ENCODE data around the gene GNB1.

Gene GNB1

DNA sequence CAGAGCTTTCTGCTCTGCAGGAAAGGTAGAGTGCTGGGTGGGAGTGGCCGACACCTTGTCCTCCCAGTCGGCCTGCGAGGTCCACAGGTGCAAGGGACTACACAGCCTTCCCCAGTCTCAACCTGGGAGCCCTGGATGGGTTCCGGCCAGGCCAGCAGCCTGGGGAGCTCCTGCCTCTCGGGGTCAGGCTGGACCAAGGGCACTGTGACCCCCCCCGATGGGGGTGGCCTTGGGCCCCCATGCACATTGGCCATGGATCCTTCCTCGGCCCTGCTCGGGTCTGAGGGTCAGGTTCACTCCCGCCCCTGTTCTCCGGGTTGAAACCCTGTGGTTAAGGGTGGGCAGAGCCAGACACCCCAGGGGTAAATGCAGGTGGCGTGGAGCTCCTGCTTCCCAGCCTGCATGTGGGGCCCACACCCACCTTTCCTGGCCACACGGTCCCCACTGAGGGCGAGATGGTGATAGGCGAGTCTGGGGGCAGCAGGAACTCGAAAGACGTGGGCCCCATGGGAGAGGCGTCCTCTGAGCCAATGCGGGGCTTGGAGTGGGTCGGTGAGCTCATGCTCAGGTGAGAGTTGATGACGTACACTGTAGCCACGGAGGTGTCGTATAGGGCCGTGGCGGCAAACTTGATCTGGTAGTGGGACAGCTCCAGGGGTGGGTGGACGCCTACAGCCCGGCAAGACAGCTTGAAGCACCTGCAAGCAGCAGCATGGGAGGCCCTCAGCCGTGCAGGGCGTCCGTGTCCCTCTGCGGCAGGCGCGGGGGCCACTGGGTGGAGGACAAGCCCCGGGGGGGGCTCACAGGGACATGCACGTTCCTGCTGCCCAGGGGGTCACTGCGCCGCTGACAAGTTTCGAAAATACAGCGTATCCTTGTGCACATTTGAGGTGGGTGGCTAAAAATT lies 39.0 kb upstream of the GNB1 start:
- H3K27ac ChIP-seq: no peak overlapping the region
- TF ChIP-seq, protein P1, sequence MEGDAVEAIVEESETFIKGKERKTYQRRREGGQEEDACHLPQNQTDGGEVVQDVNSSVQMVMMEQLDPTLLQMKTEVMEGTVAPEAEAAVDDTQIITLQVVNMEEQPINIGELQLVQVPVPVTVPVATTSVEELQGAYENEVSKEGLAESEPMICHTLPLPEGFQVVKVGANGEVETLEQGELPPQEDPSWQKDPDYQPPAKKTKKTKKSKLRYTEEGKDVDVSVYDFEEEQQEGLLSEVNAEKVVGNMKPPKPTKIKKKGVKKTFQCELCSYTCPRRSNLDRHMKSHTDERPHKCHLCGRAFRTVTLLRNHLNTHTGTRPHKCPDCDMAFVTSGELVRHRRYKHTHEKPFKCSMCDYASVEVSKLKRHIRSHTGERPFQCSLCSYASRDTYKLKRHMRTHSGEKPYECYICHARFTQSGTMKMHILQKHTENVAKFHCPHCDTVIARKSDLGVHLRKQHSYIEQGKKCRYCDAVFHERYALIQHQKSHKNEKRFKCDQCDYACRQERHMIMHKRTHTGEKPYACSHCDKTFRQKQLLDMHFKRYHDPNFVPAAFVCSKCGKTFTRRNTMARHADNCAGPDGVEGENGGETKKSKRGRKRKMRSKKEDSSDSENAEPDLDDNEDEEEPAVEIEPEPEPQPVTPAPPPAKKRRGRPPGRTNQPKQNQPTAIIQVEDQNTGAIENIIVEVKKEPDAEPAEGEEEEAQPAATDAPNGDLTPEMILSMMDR (conservative IDR thresholded peaks at IDR 0.05): no peak

GRCh38 chr1:1929102-1929638 lies 38.3 kb upstream of the GNB1 start:
- H3K27ac ChIP-seq: no peak overlapping the region
- TF ChIP-seq, protein P1 (conservative IDR thresholded peaks at IDR 0.05): no peak

GRCh38 chr1:1928231-1929101 lies 37.6 kb upstream of the GNB1 start:
- no peak overlapping the region for H3K27ac ChIP-seq
- TF ChIP-seq, protein P1 (conservative IDR thresholded peaks at IDR 0.05): no peak

DNA sequence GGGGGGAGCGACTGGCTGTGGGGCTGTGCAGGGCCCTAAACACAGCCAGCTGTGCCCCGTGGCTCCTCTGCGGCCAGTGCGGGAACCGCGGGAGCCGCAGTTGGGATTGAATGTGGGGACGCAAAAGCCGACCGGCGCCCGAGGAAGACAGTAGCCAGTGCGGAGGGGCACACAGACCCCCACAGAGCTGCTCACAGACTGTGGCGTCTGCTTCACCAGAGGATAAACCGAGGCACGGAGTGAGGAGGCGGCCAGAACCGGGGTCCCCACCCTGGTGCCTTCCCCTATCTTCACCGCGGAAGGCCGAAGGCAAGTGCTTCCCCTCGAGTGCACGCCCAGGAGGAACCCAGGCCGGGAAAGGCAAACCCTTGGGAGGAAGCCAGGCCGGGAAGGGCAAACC lies 36.9 kb upstream of the GNB1 start:
- H3K27ac ChIP-seq: no peak overlapping the region
- TF ChIP-seq, protein P1 (conservative IDR thresholded peaks at IDR 0.05): no peak

GRCh38 chr1:1926886-1927660 lies 36.2 kb upstream of the GNB1 start:
- H3K27ac ChIP-seq: no peak overlapping the region
- TF ChIP-seq, protein P1 (conservative IDR thresholded peaks at IDR 0.05): no peak

DNA sequence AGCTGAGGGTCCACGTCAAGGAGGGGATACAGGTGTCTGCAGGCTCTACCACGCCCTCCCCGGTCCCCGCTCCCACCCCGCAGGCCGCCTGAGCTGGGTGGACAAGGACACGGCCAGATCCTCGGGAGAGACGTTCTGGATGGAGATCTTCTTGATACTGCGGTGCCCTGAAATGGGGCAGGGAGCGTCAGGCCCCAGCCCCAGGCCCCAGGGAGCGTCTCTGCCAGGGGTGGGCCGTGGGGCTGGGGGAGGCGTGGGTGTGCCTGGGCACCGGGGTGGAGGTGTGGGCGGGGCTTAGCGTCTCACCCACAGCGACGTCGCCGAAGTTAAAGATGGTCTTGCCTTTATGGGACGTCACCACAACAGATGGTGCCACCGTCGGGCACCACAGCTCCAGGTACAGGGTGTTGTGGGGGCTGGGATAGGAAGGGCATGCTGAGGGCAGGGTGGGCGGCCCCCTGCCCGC lies 35.5 kb upstream of the GNB1 start:
- TF ChIP-seq, protein P1 (conservative IDR thresholded peaks at IDR 0.05): no peak
- H3K27ac ChIP-seq: no peak overlapping the region

Data from VCaP (cell line).